Endothelial cell of umbilical vein (primary cell): Measurements from ENCODE around the gene MBTPS1. TPM values are rescaled to one million over a fixed set of nuclear protein-coding genes. Genes with fewer than 3 reads are reported as not detected.

Source experiments
- BruUV-seq: library from RNA; stranded (reverse); fragments of 400-500 nt; replicated peaks from 2 replicates; lab custom pipeline; 2021; lab: Mats Ljungman, UMichigan
- CTCF ChIA-PET: fragments of 300-600, 350-600 bp; sonication (Branson Sonifier 250); formaldehyde crosslinking; loops from one replicate; lab custom pipeline; 2021; ENCODE audit warnings: antibody characterized with exemption, inconsistent platforms; lab: Charles Lee
- POLR2A ChIA-PET: fragments of 300-600, 350-600 bp; sonication (Branson Sonifier 250); formaldehyde crosslinking; loops from one replicate; lab custom pipeline; 2021; ENCODE audit warnings: antibody characterized with exemption, inconsistent platforms; lab: Charles Lee
- DNase-seq: peaks from one replicate; pipeline ENCODE4 v3.0.0-alpha.2; 2011; ENCODE audit warnings: low read depth, low spot score
- FAIRE-seq: peaks from 2 replicates; lab custom pipeline; 2011; peaks lifted over from hg19 to GRCh38; lab: Jason Lieb, UNC
- H2AFZ ChIP-seq: 2 replicates; pipeline ENCODE4 v1.6.0; 2012; ENCODE audit warnings: low read depth, low read length, control low read depth, inconsistent platforms
- H3K27ac ChIP-seq: 2 replicates; pipeline ENCODE4 v1.5.1; 2011; ENCODE audit warnings: low read depth, mild to moderate bottlenecking, control low read depth, low read length, moderate library complexity; ENCODE audit not compliant: insufficient read depth
- H3K27me3 ChIP-seq, 2 experiments: 2 replicates each; pipeline versions ENCODE4 v1.6.0 to v1.6.1; 2011; ENCODE audit warnings: low read length in 2 of 2, mixed read lengths in 1 of 2; ENCODE audit not compliant: control insufficient read depth in 2 of 2, insufficient read depth in 2 of 2
- H3K36me3 ChIP-seq, 2 experiments: 2 replicates in 1 of 2; 3 replicates in 1 of 2; pipeline ENCODE4 v1.5.1; 2011; ENCODE audit warnings: low read length in 2 of 2, mild to moderate bottlenecking in 1 of 2, moderate library complexity in 1 of 2; ENCODE audit not compliant: control insufficient read depth in 2 of 2, insufficient read depth in 2 of 2; ENCODE audit errors: extremely low read depth in 1 of 2
- H3K4me1 ChIP-seq: 3 replicates; pipeline ENCODE4 v1.5.1; 2011; ENCODE audit warnings: mild to moderate bottlenecking, low read length; ENCODE audit not compliant: control insufficient read depth, insufficient read depth; ENCODE audit errors: extremely low read depth
- H3K4me2 ChIP-seq: 2 replicates; pipeline ENCODE4 v1.6.1; 2011; ENCODE audit warnings: low read length, control low read depth, mixed read lengths; ENCODE audit not compliant: insufficient read depth
- H3K4me3 ChIP-seq, 3 experiments: fragments of 200-600 bp in 1 of 3; sonication (generic), shearing (Covaris generic) in 1 of 3; replicated peaks in 1 of 3; 2 replicates each; pipeline ENCODE4 v1.5.1; 2011 to 2016; ENCODE audit warnings: control low read depth in 3 of 3, low read length in 3 of 3, mild to moderate bottlenecking in 2 of 3, inconsistent platforms in 1 of 3, low read depth in 1 of 3, moderate library complexity in 1 of 3; ENCODE audit not compliant: insufficient read depth in 1 of 3
- H3K79me2 ChIP-seq: 2 replicates; pipeline ENCODE4 v1.6.0; 2012; ENCODE audit warnings: low read length, inconsistent platforms; ENCODE audit not compliant: control insufficient read depth, insufficient read depth
- H3K9ac ChIP-seq: replicated peaks from 2 replicates; pipeline ENCODE3; 2011; ENCODE audit warnings: low read length, control low read depth; ENCODE audit not compliant: insufficient read depth; ENCODE audit errors: extremely low read depth
- H3K9me1 ChIP-seq: replicated peaks from 3 replicates; pipeline ENCODE4 v1.6.0; 2011; ENCODE audit warnings: mild to moderate bottlenecking, low read length; ENCODE audit not compliant: control insufficient read depth, insufficient read depth; ENCODE audit errors: extremely low read depth
- H3K9me3 ChIP-seq: replicated peaks from 2 replicates; pipeline ENCODE4 v1.5.1; 2012; ENCODE audit warnings: low read length, inconsistent platforms; ENCODE audit not compliant: control insufficient read depth, insufficient read depth
- H4K20me1 ChIP-seq: replicated peaks from 2 replicates; pipeline ENCODE3; 2011; ENCODE audit warnings: mild to moderate bottlenecking, low read length; ENCODE audit not compliant: control insufficient read depth, insufficient read depth; ENCODE audit errors: extremely low read depth
- FOS ChIP-seq: IDR thresholded peaks from 2 replicates; pipeline ENCODE4 v1.6.1; 2011; ENCODE audit warnings: mild to moderate bottlenecking, low read length, moderate library complexity, borderline replicate concordance; ENCODE audit not compliant: insufficient read depth
- POLR2AphosphoS5 ChIP-seq: IDR thresholded peaks from 2 replicates; pipeline ENCODE4 v1.6.1; 2012; ENCODE audit warnings: low read depth, mild to moderate bottlenecking, control low read depth, low read length, moderate library complexity; ENCODE audit not compliant: insufficient read depth
- dilution Hi-C: fragments of 300-500 bp; cut with MboI; formaldehyde crosslinking; loops from one replicate; pipeline ENCODE4 v1.15.0; 2019; ENCODE audit warnings: low sequenced_read_pairs; ENCODE audit not compliant: extremely low pct_ligation_motif_present
- intact Hi-C: fragments of 100-400 bp; cut with micrococcal nuclease; formaldehyde crosslinking; loops from one replicate; pipeline ENCODE4 v1.10.0; 2022
- polyA plus RNA-seq, 4 experiments: library from polyadenylated mRNA; depleted of rRNA in 3 of 4; stranded (reverse) in 3 of 4; unstranded in 1 of 4; fragments of >200 nt; gene quantifications; 2 replicates each; pipeline versions ENCODE4 v1.2.1 to v1.2.3, GENCODE V29; 2011 to 2012; ENCODE audit warnings: missing spikeins in 1 of 4
- total RNA-seq: library from RNA; stranded (reverse); gene quantifications from 2 replicates; pipeline ENCODE4 v1.2.3, GENCODE V29; 2021
- TF ChIP-seq, protein P1 (sequence below), 2 donors: IDR thresholded peaks; 1 replicate in 1 of 2; 2 replicates in 1 of 2; pipeline ENCODE4 v1.5.1; 2011; ENCODE audit warnings: low read length in 2 of 2, mild to moderate bottlenecking in 2 of 2, moderate library complexity in 2 of 2, control low read depth in 1 of 2, inconsistent platforms in 1 of 2, low read depth in 1 of 2; ENCODE audit not compliant: insufficient read depth in 1 of 2; ENCODE audit errors: extremely low read depth in 1 of 2

Gene MBTPS1
- total and polyA plus RNA-seq, 2 donors (not counting 3 experiments of a cell fraction or from before 2014, with no cell fraction given), result 82.3 to 99.6 TPM

DNA sequence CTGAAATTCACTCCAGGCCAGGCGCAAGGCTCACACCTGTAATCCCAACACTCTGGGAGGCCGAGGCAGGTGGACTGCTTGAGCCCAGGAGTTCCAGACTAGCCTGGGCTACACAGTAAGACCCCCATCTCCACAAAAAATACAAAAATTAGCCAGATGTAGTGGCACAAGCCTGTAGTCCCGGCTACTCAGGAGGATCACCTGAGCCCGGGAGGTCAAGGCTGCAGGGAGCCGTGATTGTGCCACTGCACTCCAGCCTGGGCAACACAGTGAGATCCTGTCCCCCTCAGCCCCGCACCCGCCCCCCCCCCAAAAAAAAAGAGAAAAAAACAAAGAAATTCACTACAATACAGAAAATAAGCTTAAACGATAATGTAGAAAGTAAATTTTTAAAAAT is 31.5 kb downstream of the MBTPS1 start:
- dilution Hi-C loops, result no loop called here
- H3K36me3 ChIP-seq, result peaks cover 20 to 55% of the 10 kb centered on the region in 2 experiments
- intact Hi-C loops, result no loop called here

More for the DNA sequence above, 31.5 kb downstream of the MBTPS1 start:
- H3K4me1 ChIP-seq, result no peaks in the 10 kb centered on the region
- H3K27ac ChIP-seq, result no peak overlapping the region
- CTCF ChIA-PET, result interaction anchor here (0.6 to 2.5 kb wide), 21 partner anchors 9 to 223 kb away, joined by 3 to 21 read pairs (median 5); partner anchors contain the start of genes ADAD2, MBTPS1 and TAF1C
- no peak overlapping the region for H3K4me3 ChIP-seq
- no peaks in the 10 kb centered on the region for H3K27me3 ChIP-seq
- H3K9ac ChIP-seq, result no peak overlapping the region
- TF ChIP-seq FOS, result no peak
- TF ChIP-seq POLR2AphosphoS5, result no peak
- TF ChIP-seq, protein P1, sequence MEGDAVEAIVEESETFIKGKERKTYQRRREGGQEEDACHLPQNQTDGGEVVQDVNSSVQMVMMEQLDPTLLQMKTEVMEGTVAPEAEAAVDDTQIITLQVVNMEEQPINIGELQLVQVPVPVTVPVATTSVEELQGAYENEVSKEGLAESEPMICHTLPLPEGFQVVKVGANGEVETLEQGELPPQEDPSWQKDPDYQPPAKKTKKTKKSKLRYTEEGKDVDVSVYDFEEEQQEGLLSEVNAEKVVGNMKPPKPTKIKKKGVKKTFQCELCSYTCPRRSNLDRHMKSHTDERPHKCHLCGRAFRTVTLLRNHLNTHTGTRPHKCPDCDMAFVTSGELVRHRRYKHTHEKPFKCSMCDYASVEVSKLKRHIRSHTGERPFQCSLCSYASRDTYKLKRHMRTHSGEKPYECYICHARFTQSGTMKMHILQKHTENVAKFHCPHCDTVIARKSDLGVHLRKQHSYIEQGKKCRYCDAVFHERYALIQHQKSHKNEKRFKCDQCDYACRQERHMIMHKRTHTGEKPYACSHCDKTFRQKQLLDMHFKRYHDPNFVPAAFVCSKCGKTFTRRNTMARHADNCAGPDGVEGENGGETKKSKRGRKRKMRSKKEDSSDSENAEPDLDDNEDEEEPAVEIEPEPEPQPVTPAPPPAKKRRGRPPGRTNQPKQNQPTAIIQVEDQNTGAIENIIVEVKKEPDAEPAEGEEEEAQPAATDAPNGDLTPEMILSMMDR (IDR thresholded peaks at IDR 0.05; ENCODE audit: extremely low read depth in 1 of 2, insufficient read depth in 1 of 2, low read depth in 1 of 2, low read length in 2 of 2), result no peak
- H3K79me2 ChIP-seq, result no peaks in the 10 kb centered on the region
- no TSS peak for BruUV-seq
- H4K20me1 ChIP-seq, result no peaks in the 10 kb centered on the region
- DNase-seq (no peak), FAIRE-seq (no peak)
- H2AFZ ChIP-seq, result no peak overlapping the region
- H3K9me3 ChIP-seq, result no peaks in the 10 kb centered on the region
- H3K9me1 ChIP-seq, result no peaks in the 10 kb centered on the region
- no peak overlapping the region for H3K4me2 ChIP-seq
- POLR2A ChIA-PET, result interaction anchor here (0.6 kb wide), 2 partner anchors 14 to 22 kb away, joined by 3 read pairs; no protein-coding TSS in a partner anchor
